Smooth muscle cell (in vitro differentiated cells): ENCODE measurements around the gene SLC22A12. TPM values are rescaled to one million over a fixed set of nuclear protein-coding genes. Genes with fewer than 3 reads are reported as not detected.

Experiments
- DNase-seq: peaks from one replicate; lab custom pipeline; 2025; ENCODE audit not compliant: unreplicated experiment; lab: John Stamatoyannopoulos, UW
- H2AFZ ChIP-seq: fragments of 200-600 bp; sonication (generic); 2 replicates; pipeline ENCODE4 v1.6.0; 2016; ENCODE audit warnings: antibody characterized with exemption, low read depth, mild to moderate bottlenecking
- H3F3A ChIP-seq: fragments of 200-600 bp; sonication (generic); 2 replicates; pipeline ENCODE4 v1.6.0; 2017; ENCODE audit warnings: antibody characterized with exemption, low read depth
- H3K27ac ChIP-seq: fragments of 200-600 bp; sonication (generic); 2 replicates; pipeline ENCODE4 v1.5.1; 2016; ENCODE audit warnings: low read depth, mild to moderate bottlenecking
- H3K27me3 ChIP-seq: fragments of 200-600 bp; sonication (generic); 2 replicates; pipeline ENCODE4 v1.6.1; 2016; ENCODE audit warnings: low read depth, mild to moderate bottlenecking
- H3K36me3 ChIP-seq: fragments of 200-600 bp; sonication (generic); 2 replicates; pipeline ENCODE4 v1.5.1; 2016; ENCODE audit warnings: low read depth
- H3K4me1 ChIP-seq: fragments of 200-600 bp; sonication (generic); 2 replicates; pipeline ENCODE4 v1.5.1; 2016; ENCODE audit warnings: low read depth
- H3K4me2 ChIP-seq: fragments of 200-600 bp; sonication (generic); 2 replicates; pipeline ENCODE4 v1.6.0; 2016; ENCODE audit warnings: mild to moderate bottlenecking
- H3K4me3 ChIP-seq: fragments of 200-600 bp; sonication (generic); 2 replicates; pipeline ENCODE4 v1.5.1; 2016; ENCODE audit warnings: mild to moderate bottlenecking
- H3K79me2 ChIP-seq: fragments of 200-600 bp; sonication (generic); 2 replicates; pipeline ENCODE4 v1.6.0; 2016; ENCODE audit warnings: low read depth, mild to moderate bottlenecking
- H3K9ac ChIP-seq: fragments of 200-600 bp; sonication (generic); 2 replicates; pipeline ENCODE4 v1.6.0; 2016; ENCODE audit warnings: low read depth
- H3K9me3 ChIP-seq: fragments of 200-600 bp; sonication (generic); replicated peaks from 2 replicates; pipeline ENCODE4 v1.5.1; 2016; ENCODE audit warnings: low read depth
- H4K20me1 ChIP-seq: fragments of 200-600 bp; sonication (generic); 2 replicates; pipeline ENCODE4 v1.6.0; 2016; ENCODE audit warnings: low read depth
- CTCF ChIP-seq: fragments of 200-600 bp; sonication (generic); IDR thresholded peaks from 2 replicates; pipeline ENCODE4 v1.5.1; 2017; ENCODE audit warnings: borderline replicate concordance, mild to moderate bottlenecking, antibody characterized with exemption; ENCODE audit not compliant: insufficient read depth, poor library complexity, severe bottlenecking
- WGBS: methylation state at CpG from one replicate; pipeline ENCODE4 v1.1.7; 2016; ENCODE audit warnings: low lambda C conversion rate; 5-methylcytosine and 5-hydroxymethylcytosine counted together
- polyA plus RNA-seq: library from polyadenylated mRNA; unstranded; fragments of >200 nt; fragmentation: Nextera tagmentation; extraction: Ambion mirVana; gene quantifications from 2 replicates; pipeline ENCODE4 v1.2.1, GENCODE V29; 2016
- total RNA-seq: library from RNA; depleted of rRNA; stranded (reverse); fragments of >200 nt; gene quantifications from 2 replicates; pipeline ENCODE4 v1.2.3, GENCODE V29; 2014

Gene SLC22A12
- total and polyA plus RNA-seq, 2 experiments from 2014 or later: not detected

GRCh38 chr11:64549969-64550368, 41.1 kb upstream of the SLC22A12 start:
- H3K4me3 ChIP-seq: no peak overlapping the region
- no peaks in the 10 kb centered on the region for H3K27me3 ChIP-seq
- peaks cover 10% of the 10 kb centered on the region for H3K4me1 ChIP-seq
- no peaks in the 10 kb centered on the region for H3K9me3 ChIP-seq
- no peak overlapping the region for H3K27ac ChIP-seq
- H3F3A ChIP-seq: no peaks in the 10 kb centered on the region
- no peak overlapping the region for H3K4me2 ChIP-seq
- H3K9ac ChIP-seq: no peak overlapping the region
- H3K36me3 ChIP-seq: no peaks in the 10 kb centered on the region
- no peak for TF ChIP-seq CTCF
- 87% methylated on average over 4 of the region's 4 CpGs for WGBS
- no peaks in the 10 kb centered on the region for H4K20me1 ChIP-seq
- no peak overlapping the region for H2AFZ ChIP-seq
- no peaks in the 10 kb centered on the region for H3K79me2 ChIP-seq
- no peak for DNase-seq

GRCh38 chr11:64553554-64554201, 37.3 kb upstream of the SLC22A12 start:
- TF ChIP-seq CTCF: peak; percentile 98
- Histone ChIP-seq H3K4me3 (no peak overlapping the region), H2AFZ (no peak overlapping the region), H3K27me3 (no peaks in the 10 kb centered on the region), H3K9me3 (no peaks in the 10 kb centered on the region), H3K27ac (peak overlapping the region; percentile 84), H3K36me3 (no peaks in the 10 kb centered on the region), H3K4me2 (peak overlapping the region; percentile 63), H3K9ac (no peak overlapping the region), H3K4me1 (peaks cover 14% of the 10 kb centered on the region), H3F3A (no peaks in the 10 kb centered on the region), H4K20me1 (no peaks in the 10 kb centered on the region), H3K79me2 (no peaks in the 10 kb centered on the region)
- peak; percentile 31 for DNase-seq
- WGBS: 67% methylated on average over 13 of the region's 13 CpGs

- H3K4me2 ChIP-seq: peak overlapping the region; percentile 63
- 93% methylated on average over 26 of the region's 26 CpGs for WGBS
- H3K79me2 ChIP-seq: no peaks in the 10 kb centered on the region
- no peak overlapping the region for H2AFZ ChIP-seq
- no peak overlapping the region for H3K9ac ChIP-seq
- H4K20me1 ChIP-seq: no peaks in the 10 kb centered on the region
- DNase-seq: no peak
- no peaks in the 10 kb centered on the region for H3F3A ChIP-seq
- peak overlapping the region; percentile 84 for H3K27ac ChIP-seq
- no peak for TF ChIP-seq CTCF
- H3K36me3 ChIP-seq: no peaks in the 10 kb centered on the region
- no peak overlapping the region for H3K4me3 ChIP-seq
- H3K4me1 ChIP-seq: peaks cover 14% of the 10 kb centered on the region
- H3K27me3 ChIP-seq: no peaks in the 10 kb centered on the region
- H3K9me3 ChIP-seq: no peaks in the 10 kb centered on the region
Observed at GRCh38 chr11:64556044-64556720, 34.8 kb upstream of the SLC22A12 start.
